Stimulated activated naive CD8-positive, alpha-beta T cell treated with anti-CD3 and anti-CD28 coated beads, Interleukin-15, amount 100 ng/mL, for 72 hours (primary cell): ENCODE measurements around the gene RIC8B.
A peak's percentile ranks its signal among the peaks of the same experiment; 100 is the strongest.

Experiments used
- ATAC-seq: fragments of 150-1000 bp; cut with Tn5 transposase; 2 replicates; pipeline ENCODE4 v1.10.0; 2021; ENCODE audit warnings: mild to moderate bottlenecking, moderate library complexity
- DNase-seq, 2 donors: peaks; one replicate each; pipeline ENCODE4 v3.0.0; 2021 to 2022
- H3K27ac Mint-ChIP-seq, 2 donors: one replicate each; pipeline ENCODE4 v1.8.0; 2022; ENCODE audit warnings: mild to moderate bottlenecking in 2 of 2, mixed read lengths in 2 of 2, moderate library complexity in 2 of 2
- H3K27me3 Mint-ChIP-seq: one replicate; pipeline ENCODE4 v1.8.0; 2022; ENCODE audit warnings: mixed read lengths
- H3K4me1 Mint-ChIP-seq: one replicate; pipeline ENCODE4 v1.8.0; 2022; ENCODE audit warnings: mild to moderate bottlenecking, mixed read lengths
- H3K4me3 Mint-ChIP-seq, 2 donors: one replicate each; pipeline ENCODE4 v1.8.0; 2022; ENCODE audit warnings: mild to moderate bottlenecking in 2 of 2, mixed read lengths in 2 of 2, moderate library complexity in 1 of 2
- H3K9me3 Mint-ChIP-seq, 2 donors: one replicate each; pipeline ENCODE4 v1.8.0; 2022; ENCODE audit warnings: mixed read lengths in 2 of 2

RIC8B gene

DNA sequence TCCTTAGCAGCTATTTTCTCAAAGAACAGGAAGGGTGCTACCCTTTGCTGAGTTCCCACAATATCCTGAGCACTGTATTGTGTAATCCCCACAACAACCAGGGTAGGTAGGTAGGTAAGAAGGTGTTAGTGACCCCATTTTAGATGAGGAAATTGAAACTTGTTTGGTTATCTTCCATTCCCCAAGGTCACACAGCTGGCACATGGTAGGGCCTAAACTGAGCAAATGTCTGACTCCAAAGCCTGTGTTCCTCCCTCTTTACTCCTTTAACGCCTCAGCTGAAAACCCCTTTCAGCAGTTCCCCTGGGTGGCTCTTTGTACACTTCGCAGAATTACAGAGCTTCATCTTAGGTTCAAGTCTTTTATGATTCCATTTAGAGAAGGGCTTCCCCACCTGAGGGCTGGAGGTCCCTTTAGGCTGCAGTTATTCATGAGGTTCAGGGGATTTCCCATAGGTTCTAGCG lies 26.5 kb upstream of the RIC8B start:
- peak overlapping the region; percentile 21 to 50 for H3K4me3 Mint-ChIP-seq
- peaks cover 6 to 7% of the 10 kb centered on the region in 2 donors for H3K9me3 Mint-ChIP-seq
- H3K27ac Mint-ChIP-seq = peak overlapping the region; percentile 69 to 98

DNA sequence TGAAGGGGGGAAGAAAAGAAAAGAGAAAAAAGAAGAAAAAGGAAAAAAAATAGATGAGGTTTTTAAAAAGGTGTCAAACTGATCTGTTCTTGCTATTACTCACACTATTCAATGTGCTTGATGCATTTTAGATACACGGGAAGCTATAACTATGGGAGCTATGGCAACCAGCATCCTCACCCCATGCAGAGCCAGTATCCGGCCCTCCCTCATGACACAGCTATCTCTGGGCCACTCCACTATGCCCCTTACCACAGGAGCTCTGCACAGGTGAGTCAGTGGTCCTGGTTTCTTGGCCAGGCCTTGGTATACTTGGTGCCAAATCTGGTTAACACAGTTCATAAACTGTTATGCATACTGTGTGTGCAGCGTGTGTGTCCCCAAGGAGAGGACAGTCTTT lies 24.0 kb upstream of the RIC8B start:
- DNase-seq (no peak), ATAC-seq (no peak)
- Mint-ChIP-seq H3K27me3 (no peaks in the 10 kb centered on the region), H3K4me3 (no peak overlapping the region), H3K4me1 (peaks cover 62% of the 10 kb centered on the region), H3K27ac (no peak overlapping the region), H3K9me3 (peaks cover 6 to 7% of the 10 kb centered on the region in 2 donors)

More for the DNA sequence above, 26.5 kb upstream of the RIC8B start:
- Mint-ChIP-seq H3K4me1 (peaks cover 51% of the 10 kb centered on the region), H3K27me3 (peaks cover 8% of the 10 kb centered on the region)
- DNase-seq (peak in 1 of 2 donors; percentile 58), ATAC-seq (peak; percentile 89)

DNA sequence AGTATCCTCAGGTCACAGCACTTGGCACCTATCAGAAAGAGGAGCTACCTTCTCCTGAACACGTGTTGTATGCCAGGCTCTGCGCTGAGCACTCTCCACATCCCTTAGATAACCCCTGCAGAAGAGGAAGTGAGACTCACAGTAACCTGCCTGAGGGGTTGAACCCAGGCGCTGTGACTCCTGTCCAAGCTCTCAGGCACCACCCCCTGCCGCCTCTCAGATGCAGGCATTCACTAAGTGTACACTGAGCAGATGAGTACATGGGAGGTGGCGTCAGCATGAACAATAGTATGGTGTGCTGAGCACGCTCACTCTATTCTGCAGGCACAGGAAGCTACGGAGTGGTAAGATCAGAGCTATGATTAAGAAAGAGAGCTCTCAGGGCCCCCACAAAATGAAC lies 21.0 kb upstream of the RIC8B start:
- no peaks in the 10 kb centered on the region for H3K27me3 Mint-ChIP-seq
- ATAC-seq (peak; percentile 98), DNase-seq (peak; percentile 38 to 72)
- H3K9me3 Mint-ChIP-seq = peaks cover 6 to 7% of the 10 kb centered on the region in 2 donors
- peak overlapping the region; percentile 36 to 92 for H3K27ac Mint-ChIP-seq
- peaks cover 46% of the 10 kb centered on the region for H3K4me1 Mint-ChIP-seq
- H3K4me3 Mint-ChIP-seq = peak overlapping the region; percentile 57 to 62

DNA sequence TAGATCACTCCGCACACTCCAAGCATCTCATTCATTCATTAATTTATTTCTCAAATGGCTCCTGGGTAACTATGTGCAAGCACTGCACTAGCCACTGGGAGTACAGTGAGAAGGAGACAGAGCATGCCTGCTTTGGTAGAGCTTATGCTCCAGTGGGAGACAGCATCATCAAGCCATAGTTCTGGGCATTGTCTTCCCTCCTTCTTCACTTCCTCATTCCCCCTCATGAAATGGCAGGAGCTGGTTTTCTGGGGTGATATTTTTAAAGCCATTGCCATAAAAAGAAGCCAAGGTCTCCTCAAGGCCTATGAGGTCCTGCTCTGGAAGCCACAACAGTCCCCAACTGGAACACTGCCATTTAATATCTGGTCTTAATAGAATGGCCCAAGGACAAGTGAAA lies 20.2 kb upstream of the RIC8B start:
- peak; percentile 2 for ATAC-seq
- Mint-ChIP-seq H3K27me3 (no peaks in the 10 kb centered on the region), H3K4me1 (peaks cover 46% of the 10 kb centered on the region), H3K27ac (peak overlapping the region; percentile 36 to 55), H3K4me3 (no peak overlapping the region), H3K9me3 (peaks cover 6 to 7% of the 10 kb centered on the region in 2 donors)
- DNase-seq = no peak

DNA sequence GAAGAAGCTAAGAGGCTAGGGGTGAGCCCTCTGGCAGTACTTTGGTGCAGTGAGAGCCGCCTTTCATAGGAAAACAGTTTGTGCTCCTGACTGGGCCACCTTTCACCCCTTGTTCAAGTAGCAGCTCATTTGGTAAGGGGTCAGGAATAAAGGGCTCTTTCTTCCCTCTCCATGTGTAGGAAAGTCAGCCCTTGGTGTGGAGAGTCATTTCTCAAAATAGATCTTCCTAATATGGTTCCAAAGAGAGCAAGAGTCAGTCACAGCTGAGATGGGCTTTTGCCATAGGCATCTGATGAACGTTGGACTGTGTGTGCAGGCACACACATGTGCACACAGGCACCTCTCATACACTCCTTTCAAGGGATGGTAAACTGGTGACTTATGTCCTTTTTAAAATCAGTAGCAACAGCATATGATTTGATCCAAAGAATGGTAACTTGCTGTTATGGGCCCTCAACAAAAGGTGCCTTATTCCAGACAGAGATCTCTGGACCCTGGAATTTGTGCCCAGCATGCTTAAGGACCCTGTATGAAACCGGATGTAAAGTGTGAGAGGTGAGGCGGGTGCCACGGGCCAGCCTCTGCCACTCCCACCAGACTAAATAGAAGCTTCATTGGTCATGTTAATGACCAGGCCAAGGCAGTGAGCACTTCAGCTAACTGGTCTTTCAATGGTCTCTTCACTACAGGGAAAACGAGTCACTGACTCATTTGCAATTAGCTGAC lies 16.7 kb upstream of the RIC8B start:
- H3K4me1 Mint-ChIP-seq = peaks cover 49% of the 10 kb centered on the region
- DNase-seq (no peak), ATAC-seq (no peak)
- H3K27ac Mint-ChIP-seq = no peak overlapping the region
- H3K27me3 Mint-ChIP-seq = no peaks in the 10 kb centered on the region
- H3K4me3 Mint-ChIP-seq = no peak overlapping the region
- peaks cover 0 to under 1% of the 10 kb centered on the region in 2 donors for H3K9me3 Mint-ChIP-seq

DNA sequence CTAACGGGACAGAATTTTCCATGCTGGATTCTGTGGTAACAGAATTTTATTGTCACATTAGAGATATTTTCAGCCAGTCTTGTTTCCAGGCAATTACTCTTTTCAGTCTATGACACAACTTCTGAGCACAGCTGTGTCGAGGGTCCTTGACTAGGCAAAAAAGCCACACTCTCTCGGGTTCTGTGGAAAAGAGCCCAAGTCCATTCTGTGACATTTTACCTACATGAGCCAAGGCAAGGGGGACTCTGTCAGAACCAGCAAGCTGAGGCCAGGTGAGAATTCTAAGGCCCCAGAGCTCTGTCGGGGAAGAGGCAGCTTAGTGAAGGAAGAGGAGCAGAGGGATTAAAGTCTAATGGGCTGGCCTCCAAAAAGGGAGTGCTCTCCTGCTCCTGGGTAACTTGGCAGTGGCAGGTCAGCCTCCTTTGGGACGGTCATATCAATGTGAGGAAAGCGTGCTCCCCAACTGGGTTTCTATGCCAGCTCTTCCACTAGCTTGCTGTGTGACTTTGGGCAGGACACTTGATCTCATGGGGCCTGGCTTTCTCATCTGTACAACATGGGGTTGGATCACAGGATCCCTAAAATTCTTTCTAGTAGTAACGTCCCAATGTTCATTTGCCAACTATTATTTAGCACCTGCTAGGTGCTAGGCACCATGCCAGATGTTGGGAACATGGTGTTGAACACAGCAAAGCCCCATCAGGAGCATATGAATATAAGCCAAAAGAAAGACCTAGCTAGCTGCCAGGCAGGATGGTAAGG lies 16.0 kb upstream of the RIC8B start:
- Mint-ChIP-seq H3K9me3 (no peaks in the 10 kb centered on the region), H3K27ac (no peak overlapping the region), H3K27me3 (no peaks in the 10 kb centered on the region), H3K4me1 (peaks cover 42% of the 10 kb centered on the region), H3K4me3 (no peak overlapping the region)
- no peak for DNase-seq
- ATAC-seq = no peak

DNA sequence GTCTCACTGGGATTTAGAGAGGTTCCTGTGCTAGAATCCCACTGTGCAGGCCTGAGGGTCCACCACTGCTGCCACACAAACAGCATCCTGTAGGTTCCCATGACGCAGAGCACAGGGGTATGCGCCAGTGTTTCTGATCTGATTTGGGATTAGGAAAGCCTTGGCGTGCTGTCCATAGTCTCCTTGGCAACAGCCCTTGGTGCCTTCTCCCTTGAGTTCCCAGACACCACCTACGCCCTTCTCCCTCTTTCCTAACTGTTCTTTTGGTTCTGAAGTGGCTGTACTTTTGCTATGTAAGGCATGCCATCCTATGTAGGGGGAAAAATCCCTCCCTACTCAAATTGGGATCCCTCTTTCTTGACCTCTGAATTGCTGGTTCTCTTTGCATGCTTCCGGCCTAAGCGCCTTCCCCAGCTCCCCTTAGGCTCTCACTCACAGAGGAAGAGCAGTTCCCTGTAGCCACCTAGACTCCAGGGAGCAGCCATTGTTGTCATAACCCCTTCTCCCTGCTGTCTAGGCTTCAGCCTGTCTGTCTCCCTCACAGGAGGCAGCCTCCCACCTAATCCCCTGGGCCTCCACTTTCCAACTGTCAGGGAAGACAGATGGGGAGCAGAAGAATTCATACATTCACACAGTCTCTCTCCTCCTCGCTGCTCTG lies 14.8 kb upstream of the RIC8B start:
- Mint-ChIP-seq H3K27ac (peak overlapping the region; percentile 92 to 94), H3K9me3 (no peaks in the 10 kb centered on the region), H3K4me3 (peak overlapping the region; percentile 79 to 80), H3K4me1 (peaks cover 35% of the 10 kb centered on the region), H3K27me3 (no peaks in the 10 kb centered on the region)
- DNase-seq = no peak
- peak; percentile 35 for ATAC-seq

DNA sequence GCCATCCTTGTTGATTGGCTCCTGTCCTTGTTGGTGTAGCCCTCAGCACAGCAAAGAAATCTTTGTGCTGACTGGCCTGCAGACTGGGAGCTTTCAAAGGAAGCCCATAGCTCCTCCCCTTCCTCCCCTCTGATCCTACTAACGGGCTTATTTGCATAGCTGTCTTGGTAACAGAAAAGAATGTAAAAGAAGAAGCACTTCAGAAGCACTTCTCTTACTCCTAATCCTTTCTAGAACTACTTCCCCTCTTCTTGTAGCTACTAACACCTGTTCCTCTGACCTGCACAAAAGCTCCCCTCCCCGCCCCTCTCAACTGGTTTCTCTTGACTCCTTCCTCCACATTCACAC lies 14.3 kb upstream of the RIC8B start:
- ATAC-seq = peak; percentile 80
- Mint-ChIP-seq H3K9me3 (no peaks in the 10 kb centered on the region), H3K4me1 (peaks cover 38% of the 10 kb centered on the region), H3K4me3 (peak overlapping the region; percentile 79 to 80), H3K27ac (peak overlapping the region; percentile 92 to 94), H3K27me3 (no peaks in the 10 kb centered on the region)
- no peak for DNase-seq

DNA sequence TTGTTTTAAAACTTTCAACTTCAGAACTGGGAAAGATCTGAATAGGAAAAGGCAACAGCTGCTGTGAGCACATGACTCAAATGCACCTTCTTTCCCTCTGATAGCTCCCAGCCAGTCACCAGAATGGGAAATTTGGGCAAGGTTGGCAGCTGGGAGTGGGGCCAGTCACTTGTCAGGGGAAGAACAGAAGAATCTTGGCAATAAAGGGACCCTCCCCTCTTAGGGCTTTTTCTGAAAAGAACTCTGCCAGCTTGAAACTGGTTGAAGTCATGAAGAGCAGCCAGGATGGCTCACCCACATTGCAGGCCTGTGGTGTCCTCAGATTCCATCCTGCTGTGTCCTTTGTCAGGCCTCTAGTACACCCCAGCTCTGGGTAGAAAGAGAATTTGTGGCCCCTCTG lies 10.3 kb upstream of the RIC8B start:
- Mint-ChIP-seq H3K4me3 (no peak overlapping the region), H3K4me1 (peaks cover 51% of the 10 kb centered on the region), H3K27me3 (no peaks in the 10 kb centered on the region), H3K27ac (no peak overlapping the region), H3K9me3 (no peaks in the 10 kb centered on the region)
- DNase-seq (no peak), ATAC-seq (no peak)

DNA sequence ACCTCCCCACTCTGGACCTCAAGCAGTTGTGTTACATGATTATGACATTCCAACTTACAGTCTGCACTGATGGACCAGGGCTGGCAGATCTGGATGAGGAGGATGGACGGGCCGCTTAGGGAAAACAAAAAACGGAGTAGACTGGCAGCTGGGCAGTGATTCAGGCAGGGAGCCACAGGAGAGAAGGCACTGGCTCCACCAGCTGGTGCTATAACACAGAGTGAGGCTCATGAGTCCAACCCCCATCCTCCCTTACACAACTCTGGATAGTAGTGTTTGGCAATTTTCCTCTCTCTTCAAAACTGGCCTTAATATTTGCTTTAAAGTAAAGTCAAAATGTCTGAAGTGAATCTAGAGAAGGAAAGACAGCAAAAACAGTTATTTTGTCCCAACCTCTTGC lies 9.7 kb upstream of the RIC8B start:
- H3K9me3 Mint-ChIP-seq = no peaks in the 10 kb centered on the region
- H3K4me3 Mint-ChIP-seq = no peak overlapping the region
- DNase-seq (no peak), ATAC-seq (no peak)
- peaks cover 46% of the 10 kb centered on the region for H3K4me1 Mint-ChIP-seq
- H3K27ac Mint-ChIP-seq = peak overlapping the region; percentile 8 to 42
- H3K27me3 Mint-ChIP-seq = no peaks in the 10 kb centered on the region

DNA sequence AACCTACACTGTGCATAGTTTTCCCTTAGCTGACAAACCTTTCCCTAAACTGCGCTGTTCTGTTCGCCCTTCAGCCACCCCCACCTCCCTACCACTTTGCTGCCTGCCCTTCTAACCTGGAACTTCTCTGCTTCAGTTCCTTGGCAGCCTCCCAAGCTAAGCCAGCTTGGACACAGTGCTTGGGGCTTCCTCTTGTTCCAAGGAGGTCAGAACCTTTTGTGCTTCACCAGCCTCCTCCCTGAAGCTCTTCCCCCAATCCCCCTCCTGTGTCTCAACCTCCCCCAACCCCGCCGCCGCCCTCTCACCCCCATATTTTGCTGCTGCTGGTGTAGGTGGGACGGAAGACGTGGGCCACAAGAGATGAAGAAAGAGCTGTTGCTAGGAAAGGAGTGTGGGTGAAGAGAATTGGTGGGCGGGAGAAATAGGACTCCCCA lies 8.1 kb upstream of the RIC8B start:
- H3K4me1 Mint-ChIP-seq = peaks cover 31% of the 10 kb centered on the region
- DNase-seq (no peak), ATAC-seq (peak; percentile 84)
- H3K27ac Mint-ChIP-seq = peak overlapping the region; percentile 95 to 97
- no peaks in the 10 kb centered on the region for H3K9me3 Mint-ChIP-seq
- no peaks in the 10 kb centered on the region for H3K27me3 Mint-ChIP-seq
- peak overlapping the region; percentile 76 to 78 for H3K4me3 Mint-ChIP-seq

DNA sequence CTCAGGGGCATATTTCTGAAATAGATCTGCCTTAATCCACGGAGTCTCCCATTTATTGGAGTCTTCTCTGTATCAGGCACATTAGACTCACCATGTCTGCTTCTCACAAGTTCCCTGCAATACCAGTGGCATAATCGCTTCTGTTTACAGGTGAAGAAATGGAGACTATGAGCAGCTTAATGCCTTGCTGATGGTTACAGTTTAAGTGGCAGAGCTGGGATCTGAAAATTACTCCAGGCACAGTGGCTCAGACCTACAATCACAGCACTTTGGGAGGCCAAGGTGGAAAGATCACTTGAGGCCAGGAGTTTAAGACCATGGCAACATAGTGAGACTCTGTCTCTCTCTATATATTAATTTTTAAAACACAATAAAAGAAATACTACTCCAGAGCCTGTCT lies 7.3 kb upstream of the RIC8B start:
- peak overlapping the region; percentile 56 to 78 for H3K4me3 Mint-ChIP-seq
- DNase-seq = no peak
- no peaks in the 10 kb centered on the region for H3K9me3 Mint-ChIP-seq
- no peaks in the 10 kb centered on the region for H3K27me3 Mint-ChIP-seq
- peak overlapping the region in 1 of 2 donors; percentile 97 for H3K27ac Mint-ChIP-seq
- H3K4me1 Mint-ChIP-seq = peaks cover 31% of the 10 kb centered on the region
- ATAC-seq = no peak

DNA sequence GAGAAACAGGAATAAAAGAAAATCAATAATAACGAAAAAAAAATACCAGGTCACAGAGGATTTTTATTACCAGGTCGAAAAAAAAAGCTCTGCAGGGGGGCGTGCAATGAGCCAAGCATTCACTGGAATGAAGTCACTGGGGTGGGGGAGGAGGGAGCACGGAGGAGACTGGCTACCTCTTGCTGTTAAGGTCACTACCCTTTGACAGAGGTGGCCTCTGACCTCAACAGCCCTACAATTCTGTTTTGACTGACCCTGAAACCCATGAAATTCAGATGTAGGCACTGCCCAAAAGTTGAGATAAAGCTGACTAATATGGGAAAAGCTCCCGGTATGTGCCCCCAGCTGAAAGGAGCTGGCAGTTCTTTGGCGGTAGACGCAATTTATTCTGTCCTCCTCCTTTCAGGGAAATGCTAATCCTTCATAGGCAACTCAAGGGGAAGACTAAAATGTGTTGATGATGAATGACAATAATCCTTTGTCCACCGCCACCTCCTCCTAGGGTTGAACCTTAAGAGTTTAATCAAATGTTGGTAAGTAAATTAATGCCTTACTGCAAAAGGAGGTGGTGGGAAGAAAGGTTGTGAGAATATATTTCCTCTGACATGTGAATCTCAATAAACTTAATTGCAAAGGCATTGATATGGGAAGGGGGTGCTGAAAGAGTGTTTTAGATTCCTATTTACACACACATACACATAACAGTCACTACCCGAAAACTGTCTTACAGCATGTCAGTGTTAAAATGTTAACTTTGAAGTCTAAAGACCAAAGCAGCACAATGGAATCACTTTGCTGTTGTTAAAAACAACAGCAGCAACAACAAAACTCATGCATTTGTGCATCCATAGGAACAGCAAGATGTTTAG lies 6.3 kb upstream of the RIC8B start:
- DNase-seq = no peak
- H3K9me3 Mint-ChIP-seq = no peaks in the 10 kb centered on the region
- H3K4me3 Mint-ChIP-seq = peak overlapping the region in 1 of 2 donors; percentile 45
- no peaks in the 10 kb centered on the region for H3K27me3 Mint-ChIP-seq
- peak overlapping the region in 1 of 2 donors; percentile 97 for H3K27ac Mint-ChIP-seq
- H3K4me1 Mint-ChIP-seq = peaks cover 31% of the 10 kb centered on the region
- no peak for ATAC-seq

DNA sequence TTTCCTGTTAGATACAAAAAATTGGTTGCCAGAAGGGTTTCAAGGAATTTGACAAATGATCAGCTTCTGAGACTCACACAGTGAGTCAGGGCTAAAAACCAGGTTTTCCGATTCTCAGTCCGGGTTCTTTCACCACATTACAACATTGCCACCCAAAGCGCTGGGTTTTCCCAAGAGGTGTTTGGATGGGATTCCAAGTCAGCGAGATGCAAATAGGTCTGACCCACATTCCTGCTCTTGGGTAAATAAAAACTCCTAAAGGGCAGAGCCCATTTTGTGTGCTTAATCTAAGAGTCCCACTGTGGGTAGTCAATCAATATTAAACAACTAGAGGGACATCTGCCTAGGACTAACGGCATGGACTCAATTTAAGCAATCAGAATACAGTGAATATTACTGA lies 5.4 kb upstream of the RIC8B start:
- DNase-seq (no peak), ATAC-seq (no peak)
- H3K4me3 Mint-ChIP-seq = no peak overlapping the region
- H3K27ac Mint-ChIP-seq = no peak overlapping the region
- H3K4me1 Mint-ChIP-seq = peaks cover 38% of the 10 kb centered on the region
- no peaks in the 10 kb centered on the region for H3K9me3 Mint-ChIP-seq
- no peaks in the 10 kb centered on the region for H3K27me3 Mint-ChIP-seq

DNA sequence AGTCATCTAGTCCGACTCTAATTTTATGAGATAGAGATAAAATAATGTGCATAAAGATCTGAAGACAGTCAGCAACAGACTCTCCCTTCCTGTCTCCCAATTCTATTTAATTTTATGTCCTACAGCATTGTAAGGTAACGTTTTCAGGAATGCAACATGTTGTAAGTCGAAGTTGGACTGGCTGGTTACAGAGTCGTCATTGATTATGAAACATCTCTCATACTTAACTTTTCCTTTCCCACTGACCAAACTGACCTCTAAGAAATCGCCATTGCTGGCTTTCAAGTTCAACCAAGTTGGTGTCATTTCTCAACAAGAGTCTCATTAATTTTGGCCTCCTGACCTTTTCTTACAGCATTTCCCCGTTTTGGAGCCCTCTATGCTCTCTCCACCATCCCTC lies 4.9 kb upstream of the RIC8B start:
- no peaks in the 10 kb centered on the region for H3K27me3 Mint-ChIP-seq
- H3K27ac Mint-ChIP-seq = no peak overlapping the region
- H3K4me3 Mint-ChIP-seq = no peak overlapping the region
- no peak for DNase-seq
- H3K9me3 Mint-ChIP-seq = no peaks in the 10 kb centered on the region
- no peak for ATAC-seq
- H3K4me1 Mint-ChIP-seq = peaks cover 35% of the 10 kb centered on the region
